Measurements from ENCODE around the gene CMTM6. TPM values are rescaled to one million over a fixed set of nuclear protein-coding genes. Genes with fewer than 3 reads are reported as not detected.

The CMTM6 gene
- total RNA-seq, 1 experiment from 2014 or later = 43.5 TPM

- H3K27me3 Mint-ChIP-seq (ENCODE audit: low read depth) = no peaks in the 10 kb centered on the region
Measured at GRCh38 chr3:32551087-32551486, 48.4 kb upstream of the CMTM6 start.

More at GRCh38 chr3:32551087-32551486, 48.4 kb upstream of the CMTM6 start:
- Mint-ChIP-seq H3K27ac (peak overlapping the region in 1 of 3 experiments; percentile 12; a peak in 1 of 7 replicates), H3K4me3 (no peak overlapping the region), H3K36me3 (ENCODE audit: insufficient read depth in 1 of 3, low read depth in 3 of 3) (peaks cover 0 to 5% (median 4%) of the 10 kb centered on the region in 3 experiments; a peak in 1 of 7 replicates), H3K9me3 (no peaks in the 10 kb centered on the region), H3K4me1 (peaks cover 23 to 24% of the 10 kb centered on the region in 2 experiments)
- no peak for DNase-seq
- Histone ChIP-seq H3K14ac (ENCODE audit: insufficient read depth, low read length) (no peak overlapping the region), H3K79me2 (ENCODE audit: insufficient read depth, low read length) (peaks cover 11% of the 10 kb centered on the region; the same call in 1 of the 2 replicates), H2AK5ac (ENCODE audit: insufficient read length, low read length) (no peak overlapping the region), H2BK12ac (ENCODE audit: insufficient read length, low read depth, low read length) (no peak overlapping the region), H2BK120ac (ENCODE audit: low read depth, low read length, poor library complexity, severe bottlenecking) (no peak overlapping the region), H3K4me1 (ENCODE audit: insufficient read depth, low read length) (no peaks in the 10 kb centered on the region), H3K4ac (ENCODE audit: low read depth, low read length) (no peak overlapping the region), H3K27me3 (ENCODE audit: insufficient read depth, low read length) (no peaks in the 10 kb centered on the region), H3K9ac (ENCODE audit: extremely low read depth, insufficient read length, low read length) (no peak overlapping the region), H4K5ac (ENCODE audit: insufficient read length, low read depth, low read length) (no peak overlapping the region), H3K56ac (ENCODE audit: insufficient read length, low read depth, low read length) (no peak overlapping the region), H2BK5ac (ENCODE audit: insufficient read length, low read length) (no peak overlapping the region), H3K18ac (ENCODE audit: insufficient read length, low read depth, low read length) (no peak overlapping the region), H3K4me2 (ENCODE audit: insufficient read depth, insufficient read length, low read length) (no peak overlapping the region), H2BK20ac (ENCODE audit: low read depth, low read length, poor library complexity, severe bottlenecking) (no peak overlapping the region), H3K27ac (ENCODE audit: insufficient read length, low read depth, low read length) (no peak overlapping the region), H3K79me1 (ENCODE audit: insufficient read depth, low read depth, low read length, poor library complexity, severe bottlenecking) (peaks cover 8% of the 10 kb centered on the region), H3K23me2 (ENCODE audit: insufficient read length, low read depth, low read length, poor library complexity, severe bottlenecking) (no peaks in the 10 kb centered on the region), H2AFZ (ENCODE audit: low read length) (no peak overlapping the region), H4K20me1 (ENCODE audit: control insufficient read depth, insufficient read depth, insufficient read length) (no peaks in the 10 kb centered on the region), H4K8ac (replicated peaks; ENCODE audit: insufficient read length, low read depth, low read length) (no peak overlapping the region), H3K9me3 (ENCODE audit: control insufficient read depth, low read depth, low read length) (no peaks in the 10 kb centered on the region), H3K23ac (ENCODE audit: insufficient read length, low read depth, low read length) (no peak overlapping the region), H2BK15ac (ENCODE audit: low read depth, low read length) (no peak overlapping the region), H3T11ph (ENCODE audit: low read length) (no peak overlapping the region), H4K91ac (ENCODE audit: insufficient read length, low read depth, low read length) (no peak overlapping the region)
- WGBS (ENCODE audit: extremely low coverage, insufficient read length, low lambda C conversion rate) = no CpG with 5 or more reads among the region's 2 CpGs
- no peak for TF ChIP-seq CTCF (conservative IDR thresholded peaks at IDR 0.05)
